ENCODE data around the gene ASTL.

ASTL gene

GRCh38 chr2:96108151-96108540 is 30.2 kb downstream of the ASTL start:
- H3K27me3 ChIP-seq (ENCODE audit: insufficient read depth, poor library complexity, severe bottlenecking): no peaks in the 10 kb centered on the region
- no peak overlapping the region for H3K4me3 ChIP-seq (replicated peaks; ENCODE audit: insufficient read depth, low read length)
- no peak for DNase-seq (ENCODE audit: low read depth in 1 of 2, low spot score in 1 of 2)
- TF ChIP-seq GABPA (IDR thresholded peaks at IDR 0.05; ENCODE audit: low read depth) (no peak), SPI1 (IDR thresholded peaks at IDR 0.05; ENCODE audit: borderline replicate concordance, low read depth) (no peak), REST (IDR thresholded peaks at IDR 0.05; ENCODE audit: insufficient replicate concordance, low read depth) (no peak), CTCF (IDR thresholded peaks at IDR 0.05; ENCODE audit: insufficient read depth, low read length) (no peak), POLR2AphosphoS5 (IDR thresholded peaks at IDR 0.05; ENCODE audit: low read depth) (no peak)
- H3K27ac ChIP-seq (replicated peaks): no peak overlapping the region

GRCh38 chr2:96107708-96108065 is 30.6 kb downstream of the ASTL start:
- DNase-seq (ENCODE audit: low read depth in 1 of 2, low spot score in 1 of 2): no peak
- H3K27me3 ChIP-seq (ENCODE audit: insufficient read depth, poor library complexity, severe bottlenecking): no peaks in the 10 kb centered on the region
- TF ChIP-seq POLR2AphosphoS5 (IDR thresholded peaks at IDR 0.05; ENCODE audit: low read depth): no peak
- no peak for TF ChIP-seq CTCF (IDR thresholded peaks at IDR 0.05; ENCODE audit: insufficient read depth, low read length)
- TF ChIP-seq SPI1 (IDR thresholded peaks at IDR 0.05; ENCODE audit: borderline replicate concordance, low read depth): no peak
- TF ChIP-seq REST (IDR thresholded peaks at IDR 0.05; ENCODE audit: insufficient replicate concordance, low read depth): no peak
- TF ChIP-seq GABPA (IDR thresholded peaks at IDR 0.05; ENCODE audit: low read depth): no peak
- H3K4me3 ChIP-seq (replicated peaks; ENCODE audit: insufficient read depth, low read length): no peak overlapping the region
- no peak overlapping the region for H3K27ac ChIP-seq (replicated peaks)

- H3K4me3 ChIP-seq (replicated peaks; ENCODE audit: insufficient read depth, low read length): no peak overlapping the region
- no peaks in the 10 kb centered on the region for H3K27me3 ChIP-seq (ENCODE audit: insufficient read depth, poor library complexity, severe bottlenecking)
- no peak for DNase-seq (ENCODE audit: low read depth in 1 of 2, low spot score in 1 of 2)
- H3K27ac ChIP-seq (replicated peaks): no peak overlapping the region
- no peak for TF ChIP-seq GABPA (IDR thresholded peaks at IDR 0.05; ENCODE audit: low read depth)
- no peak for TF ChIP-seq POLR2AphosphoS5 (IDR thresholded peaks at IDR 0.05; ENCODE audit: low read depth)
- TF ChIP-seq SPI1 (IDR thresholded peaks at IDR 0.05; ENCODE audit: borderline replicate concordance, low read depth): no peak
- TF ChIP-seq CTCF (IDR thresholded peaks at IDR 0.05; ENCODE audit: insufficient read depth, low read length): no peak
- no peak for TF ChIP-seq REST (IDR thresholded peaks at IDR 0.05; ENCODE audit: insufficient replicate concordance, low read depth)
These were observed 31.2 kb downstream of the ASTL start for GRCh38 chr2:96106991-96107707.

All from HL-60 (cell line).